Stimulated activated CD4-positive, alpha-beta T cell treated with anti-CD3 and anti-CD28 coated beads, Interleukin-15, amount 100 ng/mL, for 24 hours (primary cell): Measurements from ENCODE around the gene NAIF1.
"Not testable (repeated sequence)": the region's sequence is repeated elsewhere in the genome, so short reads cannot be mapped to it uniquely, and the experiment has no call there.

Experiments
- DNase-seq: peaks from one replicate; pipeline ENCODE4 v3.0.0-alpha.2; 2020

Gene NAIF1

GRCh38 chr9:128084746-128085145, 17.6 kb upstream of the NAIF1 start:
- DNase-seq: no peak

- DNase-seq: no peak
Observed at GRCh38 chr9:128082151-128082550, 15.0 kb upstream of the NAIF1 start.

- DNase-seq: no peak
Observed at GRCh38 chr9:128081056-128081455, 13.9 kb upstream of the NAIF1 start.

- no peak for DNase-seq
Observed at GRCh38 chr9:128080206-128080605, 13.1 kb upstream of the NAIF1 start.

DNA sequence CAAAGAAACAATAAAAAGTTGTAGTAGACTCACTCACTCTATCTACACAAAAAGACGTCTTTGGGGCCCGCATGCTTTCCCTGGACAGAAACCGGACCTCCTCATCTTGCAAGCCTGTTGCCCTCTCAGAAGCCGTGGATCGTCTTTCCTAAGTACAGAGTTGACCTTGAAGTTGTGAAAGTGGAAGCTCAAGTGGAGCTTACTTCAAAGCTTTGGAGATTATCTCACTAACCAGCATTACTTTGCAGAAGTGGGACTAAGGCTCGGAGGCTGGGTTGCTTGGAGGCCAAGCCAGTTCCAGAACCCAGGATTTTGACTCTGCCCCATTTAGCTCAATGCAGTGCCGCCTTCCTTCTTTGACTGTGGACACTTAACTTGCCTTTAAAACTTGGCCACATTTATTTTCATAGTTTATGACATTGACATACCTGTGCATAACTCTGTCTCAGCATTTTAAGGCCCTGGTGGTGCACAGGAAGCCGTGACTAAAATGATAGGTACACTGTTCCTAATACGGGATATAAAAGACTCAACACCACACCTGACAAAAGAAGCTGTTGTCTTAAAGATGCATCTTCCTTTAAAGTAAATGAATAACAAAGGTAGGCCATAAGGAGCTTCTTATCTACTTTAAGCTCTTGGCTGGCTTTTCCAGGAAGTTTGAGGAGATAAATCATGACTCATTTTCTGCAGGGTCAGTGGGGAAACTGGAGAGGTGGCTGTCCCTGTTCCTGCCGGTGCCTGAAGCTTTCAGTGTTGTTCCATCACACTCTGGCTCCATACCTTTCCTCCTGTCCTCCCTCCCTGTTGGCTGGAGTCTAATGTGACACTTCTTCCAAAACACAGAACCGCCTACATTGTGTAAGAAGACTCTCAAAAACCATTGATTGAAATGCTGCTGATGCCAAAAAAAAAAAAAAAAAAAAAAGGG, 11.6 kb upstream of the NAIF1 start:
- DNase-seq: no peak

DNA sequence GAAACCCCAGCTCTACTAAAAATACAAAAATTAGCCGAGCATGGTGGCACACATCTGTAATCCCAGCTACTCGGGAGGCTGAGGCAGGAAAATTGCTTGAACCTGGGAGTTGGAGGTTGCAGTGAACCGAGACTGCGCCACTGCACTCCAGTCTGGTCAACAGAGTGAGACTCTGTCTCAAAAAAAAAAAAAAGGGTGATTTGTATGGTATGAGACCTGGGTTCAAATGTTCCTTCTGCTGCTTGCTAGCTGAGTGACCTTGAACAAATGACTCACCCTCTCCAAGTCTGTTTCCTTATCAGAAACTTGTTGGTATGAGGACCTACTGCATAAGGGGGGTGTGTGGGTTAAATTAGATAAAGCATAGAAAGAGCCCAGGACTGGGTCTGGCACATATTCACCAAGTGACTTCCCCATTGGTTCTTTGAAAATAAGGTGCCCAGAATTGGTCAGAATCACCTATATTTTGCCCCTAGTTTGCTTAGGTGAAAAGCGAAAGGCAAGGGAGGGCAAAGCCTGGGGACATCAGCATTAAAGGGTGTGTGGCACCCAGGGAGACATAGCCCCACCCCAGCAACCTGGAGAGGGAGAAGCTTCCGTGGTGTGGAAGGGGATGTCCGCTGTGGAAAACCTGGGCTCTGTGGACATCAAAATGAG, 10.9 kb upstream of the NAIF1 start:
- DNase-seq: no peak

- no peak for DNase-seq
Observed at GRCh38 chr9:128073253-128073886, 6.2 kb upstream of the NAIF1 start.

DNA sequence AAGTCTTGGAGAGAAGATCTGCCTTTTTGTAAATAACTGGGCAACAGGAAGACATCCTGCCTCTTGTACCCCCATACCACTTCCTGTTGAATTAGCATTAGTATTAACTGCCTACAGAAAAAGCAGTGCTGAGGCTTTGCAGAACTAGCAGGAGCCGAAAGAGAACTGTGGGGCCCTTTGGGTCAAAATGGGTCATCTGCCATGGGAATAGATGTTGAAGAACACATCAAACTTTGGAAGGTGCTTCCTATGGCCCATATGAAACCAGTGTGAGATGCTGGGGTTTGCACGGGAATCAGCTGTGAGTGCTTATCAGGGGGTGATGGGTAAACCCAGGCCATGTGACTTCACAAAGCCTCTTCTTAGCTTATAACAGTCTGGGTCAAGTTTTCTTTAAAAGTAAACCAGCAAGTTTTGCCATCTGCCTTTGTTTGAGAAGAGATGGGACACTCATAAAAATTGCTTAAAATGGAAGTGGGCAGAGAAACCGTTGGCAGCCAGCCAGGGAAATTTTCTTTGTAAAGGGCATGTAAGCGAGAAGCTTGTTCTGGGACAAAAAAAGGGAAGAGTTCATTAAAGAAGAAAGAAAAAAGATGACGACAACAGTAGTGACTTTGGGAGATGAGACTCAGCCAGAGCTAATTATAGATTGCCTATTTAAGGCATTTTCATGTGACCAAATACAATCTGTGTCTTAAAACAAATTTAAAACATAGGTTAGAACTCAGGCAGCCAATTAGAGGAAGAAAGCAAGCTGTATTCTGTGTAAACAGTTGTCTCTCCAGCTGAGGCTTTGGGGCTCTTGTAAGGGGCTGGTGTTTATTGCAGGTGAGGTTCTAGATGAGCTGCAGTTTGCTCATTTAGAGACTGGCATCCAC, 5.3 kb upstream of the NAIF1 start:
- DNase-seq: peak; percentile 70

GRCh38 chr9:128071475-128071874, 4.4 kb upstream of the NAIF1 start:
- DNase-seq: not testable (repeated sequence)

- DNase-seq: no peak
Observed at GRCh38 chr9:128070874-128071273, 3.8 kb upstream of the NAIF1 start.

DNA sequence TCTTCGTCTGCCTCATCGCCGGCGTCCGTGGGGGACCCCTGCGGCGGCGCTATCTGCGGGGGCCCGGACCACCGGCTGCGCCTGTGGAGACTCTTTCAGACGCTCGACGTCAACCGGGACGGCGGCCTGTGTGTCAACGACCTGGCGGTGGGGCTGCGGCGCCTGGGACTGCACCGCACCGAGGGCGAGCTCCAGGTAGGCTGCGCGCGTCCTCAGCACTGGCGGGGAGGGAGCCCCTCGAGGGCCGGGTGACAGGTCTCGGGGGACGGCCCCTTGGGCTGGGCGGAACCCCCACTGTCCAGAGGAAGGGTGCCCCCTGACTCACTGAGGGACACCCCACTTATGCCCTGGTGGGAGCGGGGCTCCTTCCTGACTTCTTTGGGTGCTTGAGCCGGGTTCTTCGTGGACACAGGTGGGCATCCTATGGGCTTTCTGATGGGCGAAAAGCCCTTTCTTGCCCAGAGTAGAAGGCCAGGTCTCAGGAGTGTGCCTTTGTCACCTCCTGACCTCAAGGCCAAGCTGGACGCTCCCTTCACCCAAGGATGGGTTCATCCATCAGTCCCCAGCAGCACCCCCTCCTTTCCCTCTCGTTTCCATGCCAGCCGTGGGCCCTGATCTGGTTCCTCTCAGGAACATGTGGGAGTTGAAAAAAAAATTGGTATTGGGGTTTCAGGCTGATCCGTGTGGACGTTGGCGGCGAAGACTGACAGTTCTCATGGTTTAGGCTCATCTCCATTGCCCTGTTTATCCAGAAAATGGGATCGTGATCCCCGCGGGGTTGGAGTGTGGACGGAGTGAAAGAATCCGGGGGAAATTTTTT, 1.5 kb upstream of the NAIF1 start:
- peak; percentile 48 for DNase-seq

- DNase-seq: peak; percentile 100
Observed at GRCh38 chr9:128067645-128068385, 695 bp upstream of the NAIF1 start, which contains the start of gene SLC25A25. TSS of gene SLC25A25 (plus strand) at chr9:128068232. CDS start at chr9:128068320, 88 bp downstream.

GRCh38 chr9:128065907-128066712, 1.0 kb downstream of the NAIF1 start:
- DNase-seq: no peak

- no peak for DNase-seq
Observed at GRCh38 chr9:128062846-128063831, 4.0 kb downstream of the NAIF1 start.

GRCh38 chr9:128062279-128062678, 4.8 kb downstream of the NAIF1 start:
- DNase-seq: no peak

DNA sequence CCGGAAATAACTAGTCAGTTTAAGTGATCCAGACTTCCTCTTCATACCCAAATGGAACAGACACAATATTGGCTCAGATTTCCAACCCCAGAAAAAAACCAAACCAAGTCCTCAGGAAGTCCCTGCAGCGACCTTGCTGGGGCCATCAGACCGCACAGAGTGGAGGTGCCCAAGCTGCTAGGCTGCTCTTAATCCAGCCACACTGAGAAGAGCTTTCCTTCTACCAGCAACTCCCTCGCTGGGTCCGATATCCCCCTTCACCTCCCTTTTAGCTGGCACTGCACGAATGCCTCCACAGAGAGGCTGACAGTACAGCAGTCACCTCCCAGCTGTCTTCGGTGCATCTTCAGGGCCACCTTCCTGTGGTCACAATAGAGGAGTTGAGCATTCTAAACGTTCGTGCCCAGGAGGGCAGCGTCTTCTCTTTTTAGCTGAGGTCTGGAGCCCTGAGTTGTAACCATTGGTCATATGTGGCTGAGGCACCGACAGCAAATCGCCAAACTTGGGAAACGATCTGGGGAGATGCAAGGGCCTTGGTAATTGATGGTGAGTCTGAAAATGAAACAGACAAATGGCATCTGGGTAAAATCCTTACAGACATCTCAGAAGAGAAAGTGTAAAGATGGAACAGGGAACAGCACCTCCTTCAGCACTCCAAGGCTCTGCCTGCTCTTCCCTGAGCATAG, 5.7 kb downstream of the NAIF1 start:
- no peak for DNase-seq

GRCh38 chr9:128059365-128059983, 7.6 kb downstream of the NAIF1 start:
- DNase-seq: no peak
